HAP-1 (cell line): ENCODE data around the gene ZNF284.

Source experiments
- DNase-seq, 2 experiments: peaks; one replicate each; pipeline ENCODE4 v3.0.0-alpha.2; 2016 to 2020; ENCODE audit warnings: low spot score in 2 of 2
- H3K27me3 ChIP-seq: fragments of 250-450 bp; sonication (Bioruptor Pico); 2 replicates; pipeline ENCODE4 v1.5.1; 2020; ENCODE audit warnings: low read depth, mild to moderate bottlenecking, moderate library complexity
- H3K36me3 ChIP-seq: fragments of 250-450 bp; sonication (Bioruptor Pico); replicated peaks from 2 replicates; pipeline ENCODE4 v1.5.1; 2020; ENCODE audit warnings: mild to moderate bottlenecking
- H3K4me1 ChIP-seq: fragments of 250-450 bp; sonication (Bioruptor Pico); 2 replicates; pipeline ENCODE4 v1.5.1; 2020; ENCODE audit warnings: mild to moderate bottlenecking
- H3K4me3 ChIP-seq: fragments of 250-450 bp; sonication (Bioruptor Pico); 2 replicates; pipeline ENCODE4 v1.5.1; 2020; ENCODE audit warnings: mild to moderate bottlenecking, moderate library complexity
- H3K9me3 ChIP-seq: fragments of 250-450 bp; sonication (Bioruptor Pico); 2 replicates; pipeline ENCODE4 v1.5.1; 2020; ENCODE audit warnings: mild to moderate bottlenecking, moderate library complexity
- in situ Hi-C: fragments of 300-500 bp; cut with MboI; formaldehyde crosslinking; loops from 3 replicates; pipeline ENCODE4 v1.14.3; 2020; ENCODE audit warnings: low sequenced_read_pairs, inconsistent platforms, mixed read lengths

ZNF284 gene

GRCh38 chr19:44071824-44072542 is at the start of gene ZNF284:
Gene ZNF284 (plus strand): TSS chr19:44072159. CDS start chr19:44076390, 4,231 bp downstream.
- DNase-seq, result peak; percentile 86 to 90
- H3K36me3 ChIP-seq, result no peaks in the 10 kb centered on the region
- peak within 1 kb of the TSS; percentile 46 for H3K4me3 ChIP-seq
- in situ Hi-C loops, result no loop called here
- H3K9me3 ChIP-seq, result peaks cover 6% of the 10 kb centered on the region; the same call in 1 of the 2 replicates
- no peaks in the 10 kb centered on the region for H3K27me3 ChIP-seq
- H3K4me1 ChIP-seq, result peaks cover 2% of the 10 kb centered on the region; the same call in 1 of the 2 replicates

- in situ Hi-C loops, result no loop called here
- DNase-seq, result no peak
- Histone ChIP-seq H3K4me1 (peaks cover 2% of the 10 kb centered on the region; the same call in 1 of the 2 replicates), H3K9me3 (no peaks in the 10 kb centered on the region), H3K36me3 (peaks cover 17% of the 10 kb centered on the region), H3K27me3 (no peaks in the 10 kb centered on the region), H3K4me3 (peak overlapping the region; percentile 65)
Measured at GRCh38 chr19:44024900-44025216, 47.1 kb upstream of the ZNF284 start.

GRCh38 chr19:44025217-44025936 is 46.6 kb upstream of the ZNF284 start, which contains the start of gene ZNF222:
Gene ZNF222 (plus strand): TSS chr19:44025379. CDS start chr19:44025437, 58 bp downstream.
- in situ Hi-C loops, result no loop called here
- Histone ChIP-seq H3K9me3 (no peaks in the 10 kb centered on the region; the same call in 1 of the 2 replicates), H3K4me1 (peaks cover 2% of the 10 kb centered on the region; the same call in 1 of the 2 replicates)

GRCh38 chr19:44026622-44027021 is 45.3 kb upstream of the ZNF284 start:
- Histone ChIP-seq H3K4me3 (no peak overlapping the region), H3K9me3 (peaks cover 2% of the 10 kb centered on the region; the same call in 1 of the 2 replicates), H3K36me3 (peaks cover 33% of the 10 kb centered on the region), H3K4me1 (peaks cover 2% of the 10 kb centered on the region; the same call in 1 of the 2 replicates), H3K27me3 (no peaks in the 10 kb centered on the region)
- DNase-seq, result no peak
- in situ Hi-C loops, result no loop called here

More at GRCh38 chr19:44025217-44025936, 46.6 kb upstream of the ZNF284 start, which contains the start of gene ZNF222:
- Histone ChIP-seq H3K4me3 (peak within 1 kb of the TSS; percentile 65), H3K36me3 (peaks cover 20% of the 10 kb centered on the region), H3K27me3 (no peaks in the 10 kb centered on the region)
- peak; percentile 57 to 86 for DNase-seq

GRCh38 chr19:44032001-44032610 is 39.9 kb upstream of the ZNF284 start:
- H3K4me1 ChIP-seq, result no peaks in the 10 kb centered on the region
- H3K4me3 ChIP-seq, result no peak overlapping the region
- peak in 1 of 2 experiments; percentile 1 for DNase-seq
- H3K27me3 ChIP-seq, result no peaks in the 10 kb centered on the region
- in situ Hi-C loops, result no loop called here
- H3K9me3 ChIP-seq, result peaks cover 2% of the 10 kb centered on the region
- H3K36me3 ChIP-seq, result peaks cover 41% of the 10 kb centered on the region

GRCh38 chr19:44042147-44042546 is 29.8 kb upstream of the ZNF284 start:
- no peaks in the 10 kb centered on the region for H3K27me3 ChIP-seq
- H3K36me3 ChIP-seq, result no peaks in the 10 kb centered on the region
- H3K4me1 ChIP-seq, result no peaks in the 10 kb centered on the region
- in situ Hi-C loops, result no loop called here
- H3K4me3 ChIP-seq, result no peak overlapping the region
- no peak for DNase-seq
- no peaks in the 10 kb centered on the region for H3K9me3 ChIP-seq

GRCh38 chr19:44050740-44051649 is 21.0 kb upstream of the ZNF284 start:
- Histone ChIP-seq H3K27me3 (no peaks in the 10 kb centered on the region), H3K4me1 (no peaks in the 10 kb centered on the region), H3K9me3 (0 out of 2 replicates have a peak, but pooled peaks cover 2% of the 10 kb centered on the region), H3K4me3 (no peak overlapping the region), H3K36me3 (no peaks in the 10 kb centered on the region)
- DNase-seq, result no peak
- in situ Hi-C loops, result no loop called here

- no peak within 1 kb of the TSS for H3K4me3 ChIP-seq
- H3K9me3 ChIP-seq, result 0 out of 2 replicates have a peak, but pooled peaks cover 2% of the 10 kb centered on the region
- H3K4me1 ChIP-seq, result no peaks in the 10 kb centered on the region
- H3K36me3 ChIP-seq, result no peaks in the 10 kb centered on the region
- H3K27me3 ChIP-seq, result no peaks in the 10 kb centered on the region
- no peak for DNase-seq
- in situ Hi-C loops, result no loop called here
Measured at GRCh38 chr19:44051650-44052402, 20.1 kb upstream of the ZNF284 start, which contains the start of gene ZNF223. Gene ZNF223 (plus strand): TSS chr19:44052036. CDS start chr19:44055177, 3,141 bp downstream.

GRCh38 chr19:44055870-44056269 is 16.1 kb upstream of the ZNF284 start:
- H3K4me3 ChIP-seq, result no peak overlapping the region
- DNase-seq, result no peak
- in situ Hi-C loops, result no loop called here
- no peaks in the 10 kb centered on the region for H3K4me1 ChIP-seq
- H3K27me3 ChIP-seq, result no peaks in the 10 kb centered on the region
- H3K9me3 ChIP-seq, result 0 out of 2 replicates have a peak, but pooled peaks cover 2% of the 10 kb centered on the region
- H3K36me3 ChIP-seq, result no peaks in the 10 kb centered on the region

- no peak for DNase-seq
- Histone ChIP-seq H3K27me3 (no peaks in the 10 kb centered on the region), H3K9me3 (no peaks in the 10 kb centered on the region), H3K4me1 (no peaks in the 10 kb centered on the region), H3K4me3 (no peak overlapping the region), H3K36me3 (no peaks in the 10 kb centered on the region)
- in situ Hi-C loops, result no loop called here
Measured at GRCh38 chr19:44059229-44059628, 12.7 kb upstream of the ZNF284 start.

GRCh38 chr19:44061038-44061437 is 10.9 kb upstream of the ZNF284 start:
- in situ Hi-C loops, result no loop called here
- H3K27me3 ChIP-seq, result no peaks in the 10 kb centered on the region
- DNase-seq, result no peak
- H3K36me3 ChIP-seq, result no peaks in the 10 kb centered on the region
- no peak overlapping the region for H3K4me3 ChIP-seq
- H3K9me3 ChIP-seq, result no peaks in the 10 kb centered on the region
- H3K4me1 ChIP-seq, result no peaks in the 10 kb centered on the region

GRCh38 chr19:44066305-44066704 is 5.7 kb upstream of the ZNF284 start:
- no peak for DNase-seq
- H3K4me1 ChIP-seq, result no peaks in the 10 kb centered on the region
- in situ Hi-C loops, result no loop called here
- H3K27me3 ChIP-seq, result no peaks in the 10 kb centered on the region
- no peaks in the 10 kb centered on the region for H3K36me3 ChIP-seq
- peaks cover 7% of the 10 kb centered on the region; the same call in 1 of the 2 replicates for H3K9me3 ChIP-seq
- H3K4me3 ChIP-seq, result no peak overlapping the region
